Peyer's patch (tissue), 4 donors: ENCODE data around the gene HS3ST1. TPM values are rescaled to one million over a fixed set of nuclear protein-coding genes. Genes with fewer than 3 reads are reported as not detected.
A peak's percentile ranks its signal among the peaks of the same experiment; 100 is the strongest.

Experiments
- DNase-seq, 3 donors: peaks; one replicate each; pipeline ENCODE4 v3.0.0-alpha.2; 2017 to 2019
- H3K27ac ChIP-seq, 4 donors: fragments of 200-600 bp; sonication (generic); one replicate each; pipeline ENCODE4 v1.5.1; 2016 to 2019
- H3K27me3 ChIP-seq, 2 donors: fragments of 200-600 bp; sonication (generic); one replicate each; pipeline ENCODE4 v1.5.1; 2019
- H3K36me3 ChIP-seq, 3 donors: fragments of 200-600 bp; sonication (generic); one replicate each; pipeline ENCODE4 v1.5.1; 2016 to 2019
- H3K4me1 ChIP-seq, 4 donors: fragments of 200-600 bp; sonication (generic); one replicate each; pipeline ENCODE4 v1.5.1; 2016 to 2019
- H3K4me3 ChIP-seq, 4 donors: fragments of 200-600 bp; sonication (generic); 1 replicate in 3 of 4; 2 replicates in 1 of 4; pipeline ENCODE4 v1.5.1; 2016 to 2019; ENCODE audit warnings: mild to moderate bottlenecking in 1 of 4
- H3K9me3 ChIP-seq, 4 donors: fragments of 200-600 bp; sonication (generic); one replicate each; pipeline ENCODE4 v1.5.1; 2016 to 2019; ENCODE audit warnings: mild to moderate bottlenecking in 1 of 4
- CTCF ChIP-seq, 6 experiments: fragments of 450-650 bp in 4 of 6; fragments of 200-600 bp in 2 of 6; sonication (generic) in 1 of 6; IDR thresholded peaks; one replicate each; pipeline ENCODE4 v1.5.1; 2017 to 2019; ENCODE audit warnings: antibody characterized with exemption in 6 of 6, mild to moderate bottlenecking in 3 of 6, moderate library complexity in 1 of 6
- POLR2A ChIP-seq, 2 donors: fragments of 450-650 bp; IDR thresholded peaks; one replicate each; pipeline ENCODE4 v1.5.1; 2017; ENCODE audit warnings: antibody characterized with exemption in 2 of 2, mild to moderate bottlenecking in 2 of 2, moderate library complexity in 2 of 2
- total RNA-seq, 4 donors: library from RNA; depleted of rRNA; stranded (reverse); fragments of >200 nt; gene quantifications; one replicate each; pipeline ENCODE4 v1.1.0, GENCODE V29; 2016

HS3ST1 gene
- total RNA-seq, 4 donors from 2014 or later = 1.3 to 15.9 (median 3.0) TPM

- Histone ChIP-seq H3K4me1 (no peaks in the 10 kb centered on the region), H3K4me3 (no peak overlapping the region), H3K27me3 (no peaks in the 10 kb centered on the region), H3K27ac (no peak overlapping the region), H3K9me3 (no peaks in the 10 kb centered on the region), H3K36me3 (no peaks in the 10 kb centered on the region)
- no peak for DNase-seq
- no peak for TF ChIP-seq POLR2A (IDR thresholded peaks at IDR 0.05)
- no peak for TF ChIP-seq CTCF (IDR thresholded peaks at IDR 0.05)
These were observed 35.0 kb upstream of the HS3ST1 start for GRCh38 chr4:11463707-11464106.

- Histone ChIP-seq H3K4me1 (peaks cover 0 to 6% (median 0%) of the 10 kb centered on the region in 4 donors), H3K27ac (peak overlapping the region in 1 of 4 donors; percentile 5), H3K36me3 (no peaks in the 10 kb centered on the region), H3K9me3 (no peaks in the 10 kb centered on the region), H3K4me3 (no peak overlapping the region), H3K27me3 (no peaks in the 10 kb centered on the region)
- no peak for TF ChIP-seq CTCF (IDR thresholded peaks at IDR 0.05)
- no peak for TF ChIP-seq POLR2A (IDR thresholded peaks at IDR 0.05)
- no peak for DNase-seq
These were observed 27.7 kb upstream of the HS3ST1 start for GRCh38 chr4:11456401-11456800.

- Histone ChIP-seq H3K4me1 (peaks cover 0 to 6% (median 0%) of the 10 kb centered on the region in 4 donors), H3K36me3 (no peaks in the 10 kb centered on the region), H3K27me3 (no peaks in the 10 kb centered on the region), H3K4me3 (no peak overlapping the region), H3K27ac (peak overlapping the region in 3 of 4 donors; percentile 5 to 67 (median 32)), H3K9me3 (no peaks in the 10 kb centered on the region)
- DNase-seq = no peak
- TF ChIP-seq CTCF (IDR thresholded peaks at IDR 0.05) (no peak), POLR2A (IDR thresholded peaks at IDR 0.05) (no peak)
These were observed 26.6 kb upstream of the HS3ST1 start for GRCh38 chr4:11455201-11455835.

- TF ChIP-seq CTCF (IDR thresholded peaks at IDR 0.05) (no peak), POLR2A (IDR thresholded peaks at IDR 0.05) (no peak)
- H3K9me3 ChIP-seq = no peaks in the 10 kb centered on the region
- no peak overlapping the region for H3K4me3 ChIP-seq
- H3K36me3 ChIP-seq = no peaks in the 10 kb centered on the region
- DNase-seq = no peak
- no peak overlapping the region for H3K27ac ChIP-seq
- no peaks in the 10 kb centered on the region for H3K27me3 ChIP-seq
- H3K4me1 ChIP-seq = peaks cover 0 to 6% (median 0%) of the 10 kb centered on the region in 4 donors
These were observed 23.0 kb upstream of the HS3ST1 start for GRCh38 chr4:11451716-11452115.

- H3K27ac ChIP-seq = no peak overlapping the region
- H3K36me3 ChIP-seq = no peaks in the 10 kb centered on the region
- no peaks in the 10 kb centered on the region for H3K27me3 ChIP-seq
- H3K4me1 ChIP-seq = no peaks in the 10 kb centered on the region
- no peaks in the 10 kb centered on the region for H3K9me3 ChIP-seq
- no peak overlapping the region for H3K4me3 ChIP-seq
- no peak for TF ChIP-seq CTCF (IDR thresholded peaks at IDR 0.05)
- no peak for TF ChIP-seq POLR2A (IDR thresholded peaks at IDR 0.05)
- DNase-seq = no peak
These were observed 17.6 kb upstream of the HS3ST1 start for GRCh38 chr4:11446155-11446811.
